ENCODE results near the gene MIOX.

MIOX gene

GRCh38 chr22:50537765-50538164, 51.1 kb downstream of the MIOX start:
- no peak for TF ChIP-seq JUND (IDR thresholded peaks at IDR 0.05; ENCODE audit: low read depth)
- in situ Hi-C loops (cut with HindIII; ENCODE audit: low pct_unique_long_range_greater_than_20kb, low sequenced_read_pairs) = no loop called here
- DNase-seq (ENCODE audit: low read depth in 1 of 2, low spot score in 1 of 2) = no peak

Data from T47D (cell line).